Cerebellar nuclear complex (tissue), 1 donor: Measurements from ENCODE around the gene SCUBE3.

ENCODE experiments used
- DNase-seq, 2 experiments: peaks; one replicate each; lab custom pipeline; 2025; lab: John Stamatoyannopoulos, UW

SCUBE3 gene

DNA sequence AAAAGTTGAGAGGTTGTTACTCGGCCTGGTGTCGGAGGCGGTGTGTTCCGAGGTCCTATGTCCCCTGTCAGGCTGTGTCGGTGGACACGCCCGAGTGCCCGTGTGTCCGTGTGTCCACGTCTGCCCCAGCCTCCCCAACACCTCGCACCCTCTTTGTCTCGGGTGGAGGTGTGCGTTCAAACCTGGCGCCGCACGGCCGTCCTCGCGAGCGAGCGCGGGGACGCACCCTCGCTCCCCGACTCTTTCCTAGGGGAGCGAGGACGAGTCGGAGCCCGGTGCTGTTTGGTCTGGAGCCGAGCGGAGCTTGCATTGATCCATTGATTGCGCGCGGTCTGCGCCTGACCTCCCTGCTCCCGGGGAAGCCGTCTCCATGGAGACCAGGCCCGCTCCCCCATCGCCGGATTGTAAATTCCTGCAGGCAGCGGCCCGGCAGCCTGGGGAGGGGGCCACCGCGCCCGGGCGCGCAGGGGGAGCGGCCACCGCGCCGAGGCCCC, 411 bp upstream of the SCUBE3 start:
- no peak for DNase-seq

DNA sequence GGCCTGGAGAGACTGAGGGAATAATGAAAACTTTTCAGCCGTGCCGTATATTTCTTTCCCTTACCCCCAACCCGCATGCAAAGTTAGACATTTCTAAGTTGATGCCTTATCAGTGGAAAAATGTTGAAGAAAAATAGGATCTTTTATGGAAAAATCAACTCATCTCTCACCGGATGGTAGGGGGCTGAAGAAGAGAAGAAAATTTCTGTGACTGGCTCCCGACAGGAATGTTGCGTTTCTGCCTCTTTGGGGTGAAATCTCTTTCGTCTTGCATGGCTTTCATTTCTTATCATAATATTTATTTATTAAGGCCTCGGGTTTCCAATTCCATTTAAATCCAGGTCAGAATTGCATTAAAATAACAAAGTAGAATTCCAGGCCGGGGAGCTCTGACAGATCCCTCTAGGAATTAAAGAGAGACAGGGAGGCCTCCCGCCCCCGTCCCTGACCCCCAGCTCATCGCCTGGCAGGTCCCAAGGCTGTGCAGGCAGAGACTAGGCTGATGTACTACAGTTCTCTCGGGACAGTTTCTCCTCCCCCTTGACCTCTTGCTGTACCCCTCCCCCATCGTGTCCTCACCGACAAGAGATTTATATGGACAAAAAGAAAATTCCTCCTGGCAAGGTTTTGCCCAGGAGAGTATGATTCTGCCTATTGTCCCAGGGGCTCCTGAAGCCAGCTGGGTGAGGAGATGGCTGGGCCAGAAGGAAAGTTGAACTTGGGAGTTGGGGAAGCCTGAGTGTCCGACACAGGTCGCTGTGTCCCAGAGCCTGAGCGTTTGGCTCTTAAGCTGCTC, 1.3 kb downstream of the SCUBE3 start:
- no peak for DNase-seq

GRCh38 chr6:35215665-35216411, 2.1 kb downstream of the SCUBE3 start:
- DNase-seq = no peak

- DNase-seq = no peak
Measured at GRCh38 chr6:35216412-35216732, 2.6 kb downstream of the SCUBE3 start.

GRCh38 chr6:35216851-35217811, 3.4 kb downstream of the SCUBE3 start:
- DNase-seq = no peak

DNA sequence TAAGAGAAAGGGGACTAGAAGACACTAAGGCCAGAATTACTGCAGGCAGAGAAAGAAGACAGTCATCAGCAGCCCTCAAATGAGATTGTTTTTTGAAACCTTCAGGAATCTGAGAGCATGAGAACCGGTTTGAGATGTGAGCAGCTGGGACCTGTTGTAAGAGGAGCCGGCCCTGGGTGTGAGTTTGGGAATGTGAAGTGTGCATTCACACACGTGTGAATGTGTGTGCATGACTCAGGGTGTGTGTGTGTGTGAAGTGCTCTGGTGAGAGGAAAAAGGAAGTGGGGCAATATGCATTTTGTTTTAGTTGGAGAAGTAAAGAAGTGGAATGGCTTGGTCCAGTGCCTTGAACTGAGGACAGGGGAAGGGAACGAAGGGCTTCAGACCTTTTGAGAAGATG, 4.3 kb downstream of the SCUBE3 start:
- no peak for DNase-seq

DNA sequence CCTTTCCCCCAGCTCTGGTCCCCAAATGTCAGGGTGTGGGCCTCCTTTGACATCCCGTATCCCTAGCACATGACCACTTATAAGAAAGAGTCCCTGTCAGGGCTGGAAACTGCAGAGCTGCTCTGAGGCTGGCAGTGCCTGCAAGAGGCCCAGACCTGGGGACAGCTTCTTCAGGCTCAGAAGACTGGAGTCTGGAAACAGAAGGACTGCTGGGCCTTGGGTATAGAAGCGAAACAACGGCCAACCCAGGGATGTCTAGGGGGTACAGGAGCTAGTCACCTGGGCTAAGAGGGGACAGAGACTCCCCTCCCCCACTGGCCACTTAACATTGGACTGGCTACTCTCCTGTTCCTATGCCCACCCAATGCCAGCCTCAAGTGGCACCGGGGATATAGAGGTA, 4.7 kb downstream of the SCUBE3 start:
- no peak for DNase-seq

- DNase-seq = no peak
Measured at GRCh38 chr6:35219683-35220326, 6.0 kb downstream of the SCUBE3 start.

- DNase-seq = no peak
Measured at GRCh38 chr6:35220711-35221110, 7.0 kb downstream of the SCUBE3 start.

DNA sequence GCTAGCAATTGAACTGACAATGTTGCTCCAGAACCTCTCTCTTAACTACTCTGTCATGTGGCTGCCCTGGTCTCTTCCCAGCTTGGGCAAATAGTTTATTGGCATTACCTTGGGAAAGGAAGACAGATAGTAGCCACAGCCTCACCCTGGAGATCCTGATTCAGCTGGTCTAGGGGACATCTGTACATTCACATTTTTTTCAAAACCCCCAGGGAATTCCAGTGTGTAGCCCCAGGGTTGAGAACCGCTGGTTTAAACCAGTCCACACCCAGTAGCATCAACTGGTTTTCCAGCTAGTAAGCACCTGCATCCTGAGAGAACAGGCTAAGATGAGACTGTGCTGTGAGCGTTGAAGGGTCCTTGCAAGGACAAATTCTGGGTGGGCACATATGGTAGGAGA, 9.6 kb downstream of the SCUBE3 start:
- no peak for DNase-seq

GRCh38 chr6:35224720-35225119, 11.0 kb downstream of the SCUBE3 start:
- DNase-seq = no peak

GRCh38 chr6:35228481-35228880, 14.7 kb downstream of the SCUBE3 start:
- DNase-seq = no peak

- no peak for DNase-seq
Measured at GRCh38 chr6:35229304-35229703, 15.5 kb downstream of the SCUBE3 start.

DNA sequence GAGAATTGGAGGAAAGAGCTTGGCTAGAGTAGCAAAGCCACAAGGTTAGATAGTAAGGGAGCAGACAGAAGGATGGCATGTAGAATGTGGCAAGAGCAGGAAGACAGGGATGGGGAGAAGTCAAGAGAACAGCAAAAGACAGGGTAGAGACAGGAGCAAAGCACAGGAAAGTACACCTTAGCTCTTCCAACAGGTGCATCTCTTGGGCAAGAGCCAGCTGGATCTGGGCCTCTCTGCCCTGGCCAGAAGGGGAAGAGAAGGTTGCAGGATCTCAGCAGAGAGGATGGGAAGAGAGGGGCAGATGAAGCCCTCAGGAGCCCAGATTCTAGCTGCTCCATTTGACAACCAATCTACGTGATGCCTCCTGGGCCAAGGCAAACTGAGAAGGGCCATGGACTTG, 16.7 kb downstream of the SCUBE3 start:
- DNase-seq = no peak

- DNase-seq = no peak
Measured at GRCh38 chr6:35230950-35231349, 17.2 kb downstream of the SCUBE3 start.

- no peak for DNase-seq
Measured at GRCh38 chr6:35231563-35231962, 17.8 kb downstream of the SCUBE3 start.

- DNase-seq = no peak
Measured at GRCh38 chr6:35234901-35235300, 21.1 kb downstream of the SCUBE3 start.

DNA sequence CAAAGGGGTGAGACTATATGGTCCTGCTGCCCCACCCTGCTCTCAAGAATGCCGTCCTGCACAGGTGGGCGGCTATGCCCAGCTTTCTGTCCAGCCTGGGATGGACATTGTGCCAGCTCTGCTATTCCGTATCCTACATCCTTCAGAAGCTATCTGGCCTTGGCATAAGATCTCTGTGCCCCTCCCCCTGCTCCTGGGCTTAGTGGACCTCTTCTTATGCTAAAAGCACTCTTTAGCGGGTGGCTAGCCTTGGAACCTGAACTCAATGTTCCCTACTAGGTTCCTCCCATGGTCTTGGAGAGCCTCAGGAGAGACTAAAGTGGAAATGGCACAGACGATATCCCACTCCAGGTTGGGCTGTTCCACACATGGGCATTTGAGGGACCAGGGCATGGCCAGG, 22.5 kb downstream of the SCUBE3 start:
- no peak for DNase-seq

GRCh38 chr6:35237476-35237875, 23.7 kb downstream of the SCUBE3 start:
- no peak for DNase-seq

DNA sequence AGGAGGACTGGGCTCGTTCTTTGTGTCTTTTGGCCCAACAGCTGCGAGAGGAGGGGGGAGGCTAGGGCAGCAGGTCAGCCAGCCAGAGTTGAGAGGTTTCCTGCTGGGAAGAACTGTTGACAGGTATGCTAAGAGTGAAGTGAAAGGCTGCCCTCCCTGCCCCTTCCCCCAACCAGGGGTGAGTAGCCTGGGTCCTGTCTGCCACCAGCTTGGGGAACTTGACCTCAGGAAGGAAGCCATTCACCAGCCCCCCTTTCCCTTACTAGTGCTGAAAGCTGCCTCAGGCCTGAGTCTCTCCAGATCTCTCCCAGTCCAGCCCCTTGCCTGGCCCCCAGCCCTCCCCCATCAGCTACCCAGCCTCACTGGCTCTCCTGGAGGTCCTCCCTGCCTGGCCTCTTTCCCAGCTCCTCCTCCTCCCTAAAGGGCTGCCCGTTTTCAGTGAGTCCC, 25.1 kb downstream of the SCUBE3 start:
- no peak for DNase-seq

DNA sequence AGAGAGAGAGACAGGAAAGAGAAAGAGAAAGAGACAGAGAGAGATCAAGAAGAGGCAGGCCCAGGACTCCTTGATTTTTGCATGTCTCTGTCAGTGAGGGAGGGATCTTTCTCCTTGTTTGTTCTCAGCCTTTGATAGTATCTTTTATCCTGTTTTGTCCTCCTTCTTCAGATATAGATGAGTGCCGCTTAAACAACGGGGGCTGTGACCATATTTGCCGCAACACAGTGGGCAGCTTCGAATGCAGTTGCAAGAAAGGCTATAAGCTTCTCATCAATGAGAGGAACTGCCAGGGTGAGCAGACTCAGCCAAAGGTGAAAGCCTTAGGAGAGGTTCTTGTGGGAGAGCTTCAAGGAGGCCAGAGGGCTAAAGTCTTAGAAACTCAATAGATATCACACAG, 25.8 kb downstream of the SCUBE3 start:
- no peak for DNase-seq
